ENCODE data around the gene LOXL1. TPM values are rescaled to one million over a fixed set of nuclear protein-coding genes. Genes with fewer than 3 reads are reported as not detected.

LOXL1 gene
- polyA plus RNA-seq, 3 donors: 0.07 TPM; not detected in 2

- Mint-ChIP-seq H3K36me3 (no peaks in the 10 kb centered on the region), H3K9me3 (no peaks in the 10 kb centered on the region), H3K4me3 (no peak overlapping the region), H3K27ac (no peak overlapping the region), H3K27me3 (ENCODE audit: low read depth in 3 of 3) (peaks cover 2 to 4% (median 2%) of the 10 kb centered on the region in 3 donors), H3K4me1 (no peaks in the 10 kb centered on the region)
- Histone ChIP-seq H3K4me3 (replicated peaks in 1 of 3; ENCODE audit: low read depth in 2 of 3, low read length in 3 of 3) (no peak overlapping the region), H4K20me1 (ENCODE audit: insufficient read depth, low read length) (no peaks in the 10 kb centered on the region), H3K79me2 (ENCODE audit: insufficient read depth, low read length) (no peaks in the 10 kb centered on the region), H3K27me3 (ENCODE audit: control insufficient read depth in 2 of 2, insufficient read depth in 2 of 2, low read length in 2 of 2) (no peaks in the 10 kb centered on the region), H3K9me3 (replicated peaks in 1 of 2; ENCODE audit: control insufficient read depth in 1 of 2, insufficient read depth in 1 of 2, low read length in 2 of 2) (no peaks in the 10 kb centered on the region), H3K4me1 (ENCODE audit: control insufficient read depth in 1 of 2, insufficient read depth in 2 of 2, low read length in 2 of 2) (no peaks in the 10 kb centered on the region), H2AFZ (ENCODE audit: insufficient read depth, low read depth, low read length, poor library complexity, severe bottlenecking) (no peak overlapping the region), H3K27ac (ENCODE audit: low read depth in 1 of 2, low read length in 2 of 2) (no peak overlapping the region), H3K36me3 (replicated peaks in 1 of 2; ENCODE audit: control insufficient read depth in 1 of 2, insufficient read depth in 2 of 2, low read length in 2 of 2) (no peaks in the 10 kb centered on the region), H3K4me2 (replicated peaks; ENCODE audit: extremely low read depth, low read length, poor library complexity, severe bottlenecking) (no peak overlapping the region), H3K9ac (ENCODE audit: insufficient read depth, low read length, poor library complexity, severe bottlenecking) (no peak overlapping the region)
- TF ChIP-seq, protein P1, sequence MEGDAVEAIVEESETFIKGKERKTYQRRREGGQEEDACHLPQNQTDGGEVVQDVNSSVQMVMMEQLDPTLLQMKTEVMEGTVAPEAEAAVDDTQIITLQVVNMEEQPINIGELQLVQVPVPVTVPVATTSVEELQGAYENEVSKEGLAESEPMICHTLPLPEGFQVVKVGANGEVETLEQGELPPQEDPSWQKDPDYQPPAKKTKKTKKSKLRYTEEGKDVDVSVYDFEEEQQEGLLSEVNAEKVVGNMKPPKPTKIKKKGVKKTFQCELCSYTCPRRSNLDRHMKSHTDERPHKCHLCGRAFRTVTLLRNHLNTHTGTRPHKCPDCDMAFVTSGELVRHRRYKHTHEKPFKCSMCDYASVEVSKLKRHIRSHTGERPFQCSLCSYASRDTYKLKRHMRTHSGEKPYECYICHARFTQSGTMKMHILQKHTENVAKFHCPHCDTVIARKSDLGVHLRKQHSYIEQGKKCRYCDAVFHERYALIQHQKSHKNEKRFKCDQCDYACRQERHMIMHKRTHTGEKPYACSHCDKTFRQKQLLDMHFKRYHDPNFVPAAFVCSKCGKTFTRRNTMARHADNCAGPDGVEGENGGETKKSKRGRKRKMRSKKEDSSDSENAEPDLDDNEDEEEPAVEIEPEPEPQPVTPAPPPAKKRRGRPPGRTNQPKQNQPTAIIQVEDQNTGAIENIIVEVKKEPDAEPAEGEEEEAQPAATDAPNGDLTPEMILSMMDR (IDR thresholded peaks at IDR 0.05): no peak
- no peak for DNase-seq
- WGBS (ENCODE audit: insufficient coverage): 100% methylated on average over 3 of the region's 4 CpGs
- intact Hi-C loops (cut with micrococcal nuclease): no loop called here
Measured at GRCh38 chr15:73939138-73939537, 12.9 kb downstream of the LOXL1 start.

DNA sequence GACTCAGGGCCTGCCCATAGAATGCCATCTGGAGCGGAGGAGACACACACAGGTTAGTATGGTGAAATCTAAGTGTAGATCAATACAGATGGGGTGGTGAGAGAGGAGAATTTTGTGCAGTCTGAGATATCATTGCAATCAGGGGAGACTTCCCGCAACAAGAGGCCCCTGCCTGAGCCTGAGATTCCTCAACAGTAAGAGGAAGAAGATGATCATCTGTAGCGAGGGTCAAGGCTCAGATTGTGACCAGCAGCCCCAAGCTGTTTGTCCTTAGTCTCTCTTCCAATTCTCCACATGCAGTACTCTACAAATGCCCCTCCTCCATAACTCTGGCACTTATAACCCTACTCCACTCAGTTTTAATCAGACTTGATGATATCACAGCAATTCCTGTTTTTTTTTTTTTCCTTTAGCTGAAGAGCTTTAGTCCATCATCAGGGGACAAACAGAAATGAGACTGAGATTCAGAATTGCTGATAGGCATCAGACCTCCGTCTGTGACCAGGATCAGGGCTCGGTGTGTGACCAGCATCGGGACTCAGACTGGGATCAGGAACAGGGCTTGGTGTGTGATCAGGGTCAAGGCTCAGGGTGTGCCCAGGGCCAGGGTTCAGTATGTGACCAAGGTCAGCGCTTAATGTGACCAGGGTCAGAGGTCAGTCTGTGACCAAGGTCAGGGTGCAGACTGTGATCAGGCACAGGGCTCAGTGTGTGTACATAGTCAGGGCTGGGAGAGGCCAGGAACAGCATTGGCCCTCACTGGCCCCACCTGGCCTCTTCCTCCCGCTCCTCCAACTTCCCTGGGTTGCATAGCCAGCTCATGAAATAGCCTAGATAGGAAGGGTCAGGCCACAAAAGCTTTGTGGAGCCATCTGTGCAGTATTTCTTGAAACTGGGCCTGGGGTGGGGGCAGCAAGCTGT, 14.1 kb downstream of the LOXL1 start:
- H3K27ac Mint-ChIP-seq: no peak overlapping the region
- 86% methylated on average over 6 of the region's 8 CpGs for WGBS (ENCODE audit: insufficient coverage)
- H3K9me3 Mint-ChIP-seq: no peaks in the 10 kb centered on the region

More for the DNA sequence above, 14.1 kb downstream of the LOXL1 start:
- Histone ChIP-seq H3K9me3 (replicated peaks in 1 of 2; ENCODE audit: control insufficient read depth in 1 of 2, insufficient read depth in 1 of 2, low read length in 2 of 2) (no peaks in the 10 kb centered on the region), H3K4me1 (ENCODE audit: control insufficient read depth in 1 of 2, insufficient read depth in 2 of 2, low read length in 2 of 2) (no peaks in the 10 kb centered on the region), H3K27me3 (ENCODE audit: control insufficient read depth in 2 of 2, insufficient read depth in 2 of 2, low read length in 2 of 2) (no peaks in the 10 kb centered on the region), H4K20me1 (ENCODE audit: insufficient read depth, low read length) (no peaks in the 10 kb centered on the region), H3K9ac (ENCODE audit: insufficient read depth, low read length, poor library complexity, severe bottlenecking) (no peak overlapping the region), H3K79me2 (ENCODE audit: insufficient read depth, low read length) (no peaks in the 10 kb centered on the region), H3K4me3 (replicated peaks in 1 of 3; ENCODE audit: low read depth in 2 of 3, low read length in 3 of 3) (no peak overlapping the region), H3K27ac (ENCODE audit: low read depth in 1 of 2, low read length in 2 of 2) (no peak overlapping the region), H3K4me2 (replicated peaks; ENCODE audit: extremely low read depth, low read length, poor library complexity, severe bottlenecking) (no peak overlapping the region), H3K36me3 (replicated peaks in 1 of 2; ENCODE audit: control insufficient read depth in 1 of 2, insufficient read depth in 2 of 2, low read length in 2 of 2) (no peaks in the 10 kb centered on the region), H2AFZ (ENCODE audit: insufficient read depth, low read depth, low read length, poor library complexity, severe bottlenecking) (no peak overlapping the region)
- H3K27me3 Mint-ChIP-seq (ENCODE audit: low read depth in 3 of 3): peaks cover 0 to 4% (median 2%) of the 10 kb centered on the region in 3 donors
- H3K4me3 Mint-ChIP-seq: no peak overlapping the region
- TF ChIP-seq, protein P1 (IDR thresholded peaks at IDR 0.05): no peak
- no peaks in the 10 kb centered on the region for H3K4me1 Mint-ChIP-seq
- intact Hi-C loops (cut with micrococcal nuclease): no loop called here
- no peaks in the 10 kb centered on the region for H3K36me3 Mint-ChIP-seq
- DNase-seq: no peak

Data from CD14-positive monocyte (primary cell).